SIG-M5 (cell line): Measurements from ENCODE around the gene CRY1.

Source experiments
- DNase-seq: peaks from one replicate; lab custom pipeline; 2025; lab: John Stamatoyannopoulos, UW

The CRY1 gene

DNA sequence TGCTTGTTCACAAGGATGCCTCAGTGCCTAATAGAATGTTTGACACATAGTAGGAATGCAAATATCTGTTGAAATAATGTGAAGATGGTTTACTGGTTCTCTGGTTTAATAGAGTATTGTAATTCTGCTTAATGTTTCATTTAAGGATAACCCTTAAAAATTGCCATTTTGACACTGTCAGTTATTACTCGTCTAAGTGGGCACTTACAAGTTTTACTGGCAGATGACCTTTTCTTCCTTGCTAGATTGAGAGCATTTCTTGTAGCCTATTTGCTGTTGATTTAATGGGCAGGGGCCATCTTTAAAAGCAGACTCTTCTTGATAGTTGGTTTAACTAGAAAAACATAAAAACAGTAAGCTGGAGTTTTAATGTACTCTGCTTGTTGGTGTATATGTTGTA is 135.8 kb downstream of the CRY1 start:
- no peak for DNase-seq

DNA sequence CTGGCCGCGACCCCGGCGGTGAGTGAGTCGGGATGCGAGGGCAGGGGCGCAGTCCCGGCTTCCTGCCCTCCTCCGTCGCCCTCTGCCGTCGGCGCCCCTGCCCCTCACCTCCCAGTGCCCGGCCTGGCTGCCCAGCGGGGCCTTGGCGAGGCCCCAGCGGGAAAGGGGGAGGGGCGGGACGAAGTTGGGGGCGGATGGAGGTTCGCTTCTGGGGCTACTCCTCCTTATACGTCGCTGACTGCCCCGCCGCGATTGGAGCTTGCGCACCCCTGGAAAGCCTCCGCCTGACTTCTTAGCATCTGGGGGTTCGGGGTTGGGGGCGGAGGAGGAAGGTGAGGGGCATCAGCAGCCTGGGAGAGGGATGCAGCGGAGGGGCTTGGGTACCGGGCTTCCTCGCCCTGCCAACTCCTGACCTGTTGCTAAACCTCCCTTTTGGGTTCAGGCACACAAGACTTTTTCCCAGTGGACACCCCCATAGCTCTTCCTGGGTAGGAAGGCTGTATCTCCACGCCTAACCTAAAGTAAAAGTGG is 137.2 kb downstream of the CRY1 start:
- no peak for DNase-seq

GRCh38 chr12:106955377-106956047 is 137.8 kb downstream of the CRY1 start, which contains the start of gene TMEM263:
TSS of gene TMEM263 (plus strand) at chr12:106955907. CDS start at chr12:106967117, 11,210 bp downstream.
- no peak for DNase-seq

- DNase-seq, result no peak
Measured at GRCh38 chr12:106954462-106955376, 138.6 kb downstream of the CRY1 start.

GRCh38 chr12:106953352-106954250 is 139.7 kb downstream of the CRY1 start:
- no peak for DNase-seq

DNA sequence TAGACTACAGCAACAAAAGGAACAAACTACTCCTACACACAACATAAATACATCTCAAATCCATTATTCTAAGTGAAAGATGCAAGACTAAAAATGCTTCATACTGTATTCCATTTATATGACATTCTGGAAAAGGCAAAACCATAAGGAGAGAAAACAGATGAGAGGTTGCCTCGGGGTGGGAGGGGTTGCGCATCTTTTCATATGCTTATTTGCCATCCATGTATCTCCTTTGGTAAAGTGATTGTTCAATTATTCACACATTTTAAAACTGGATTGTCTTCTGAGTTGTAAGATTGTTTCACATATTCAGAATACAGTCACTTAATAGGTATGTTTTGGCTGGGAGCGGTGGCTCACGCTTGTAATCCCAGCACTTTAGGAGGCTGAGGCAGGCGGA is 142.8 kb downstream of the CRY1 start:
- no peak for DNase-seq

DNA sequence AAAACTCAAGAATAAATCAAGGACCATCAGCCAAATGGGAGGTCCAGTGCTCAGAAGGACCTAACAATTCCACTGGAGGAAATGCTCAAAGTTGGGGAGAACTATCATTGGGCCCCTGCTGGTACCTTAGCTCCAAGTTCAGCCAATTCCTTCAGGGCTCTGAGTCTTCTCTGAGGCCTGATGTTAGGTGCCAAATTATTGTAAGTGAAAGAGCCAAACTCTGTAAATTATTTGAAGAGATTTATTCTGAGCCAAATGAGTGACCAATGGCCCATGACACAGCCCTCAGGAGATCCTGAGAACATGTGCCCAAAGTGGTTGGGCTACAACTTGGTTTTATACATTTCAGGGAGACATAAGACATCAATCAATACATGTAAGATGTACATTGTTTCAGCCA is 145.9 kb downstream of the CRY1 start:
- DNase-seq, result no peak

DNA sequence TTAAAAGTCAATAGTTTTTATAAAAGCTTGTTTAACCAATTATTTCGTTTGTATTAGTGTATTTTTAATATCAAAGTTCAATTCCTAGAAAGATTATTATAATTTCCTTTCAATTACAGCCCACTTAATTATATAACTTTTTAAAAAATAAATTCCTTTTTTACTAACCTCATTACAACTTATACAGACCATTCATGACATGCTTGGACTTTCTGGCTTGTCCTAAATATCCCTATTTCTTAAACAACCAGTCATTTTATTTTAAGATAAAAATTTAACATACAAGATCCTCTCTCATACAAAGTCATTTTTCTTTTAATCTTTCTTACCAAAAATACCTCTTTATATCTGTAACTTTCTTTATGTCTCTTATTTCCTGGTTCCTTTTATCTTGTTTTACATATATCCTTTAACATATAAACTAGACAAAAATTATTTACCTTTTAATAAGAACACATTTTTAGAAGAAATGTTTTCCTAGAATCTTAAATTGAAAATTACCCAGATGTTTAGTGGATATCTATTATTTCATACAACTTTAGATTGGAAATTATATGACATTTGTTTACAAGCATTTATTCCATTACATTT is 148.0 kb downstream of the CRY1 start:
- no peak for DNase-seq

GRCh38 chr12:106942775-106943174 is 150.6 kb downstream of the CRY1 start:
- DNase-seq, result no peak

- DNase-seq, result no peak
Measured at GRCh38 chr12:106941481-106942156, 151.7 kb downstream of the CRY1 start.
